ENCODE results near the gene XXYLT1.

Gene XXYLT1

DNA sequence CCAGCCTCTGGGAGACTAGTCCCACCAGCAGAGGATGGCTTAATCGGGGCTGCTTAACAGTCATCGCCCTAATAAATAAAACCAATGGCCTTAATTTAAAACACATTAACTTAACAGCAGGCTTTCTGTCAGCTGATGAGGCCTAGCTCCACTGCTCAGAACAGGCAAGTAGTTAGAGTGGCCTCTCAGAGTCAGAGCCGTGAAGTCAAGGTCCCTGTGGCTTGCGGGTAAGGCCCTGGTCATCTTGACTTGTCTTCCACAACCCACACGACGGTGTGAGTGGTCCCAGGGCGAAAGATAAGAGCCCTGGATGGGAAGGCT lies 11.8 kb downstream of the XXYLT1 start:
- H3K36me3 Mint-ChIP-seq, result peaks cover 3% of the 10 kb centered on the region
- peak overlapping the region; percentile 76 for H3K27ac Mint-ChIP-seq
- no peaks in the 10 kb centered on the region for H3K9me3 Mint-ChIP-seq (ENCODE audit: low read depth)
- H3K4me3 Mint-ChIP-seq, result peak overlapping the region; percentile 71
- H3K27me3 Mint-ChIP-seq, result no peaks in the 10 kb centered on the region
- peaks cover 17% of the 10 kb centered on the region for H3K4me1 Mint-ChIP-seq (ENCODE audit: low read depth)

DNA sequence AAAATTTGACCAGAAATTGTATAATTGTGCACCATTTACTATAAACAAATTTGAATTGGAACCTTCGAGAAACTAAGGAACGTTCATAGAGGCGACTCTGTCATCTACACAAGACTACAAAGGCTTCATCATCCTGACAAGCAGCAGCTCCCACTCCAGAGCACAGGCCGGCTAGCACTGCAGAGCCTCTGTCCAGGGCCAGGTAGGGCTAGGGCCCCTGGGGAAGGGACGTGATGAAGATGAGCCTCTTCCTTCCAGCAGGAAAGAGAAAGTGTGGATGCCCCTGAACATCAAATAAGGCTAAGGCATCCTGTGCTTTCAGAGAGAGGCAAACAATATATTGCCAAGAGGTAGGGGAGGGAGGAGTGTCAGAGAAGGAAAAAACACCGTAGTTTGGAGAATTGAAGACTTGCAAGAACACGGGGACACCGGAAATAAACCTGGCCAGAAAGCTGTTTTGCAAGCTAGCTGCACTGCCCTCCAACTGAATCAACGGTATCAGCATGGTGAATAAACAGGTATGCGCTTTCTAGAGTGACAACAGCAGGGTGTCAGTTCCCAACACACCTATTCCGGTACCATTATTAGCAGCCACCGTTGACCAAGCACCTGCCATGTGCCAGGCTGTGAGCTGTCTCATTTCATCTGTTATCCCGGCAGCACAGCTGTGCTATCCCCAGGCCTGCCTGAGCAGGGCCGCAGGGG lies 12.4 kb downstream of the XXYLT1 start:
- peaks cover 17% of the 10 kb centered on the region for H3K4me1 Mint-ChIP-seq (ENCODE audit: low read depth)
- no peaks in the 10 kb centered on the region for H3K9me3 Mint-ChIP-seq (ENCODE audit: low read depth)
- peaks cover 3% of the 10 kb centered on the region for H3K36me3 Mint-ChIP-seq
- peak overlapping the region; percentile 71 for H3K4me3 Mint-ChIP-seq
- peak overlapping the region; percentile 76 for H3K27ac Mint-ChIP-seq
- H3K27me3 Mint-ChIP-seq, result no peaks in the 10 kb centered on the region

DNA sequence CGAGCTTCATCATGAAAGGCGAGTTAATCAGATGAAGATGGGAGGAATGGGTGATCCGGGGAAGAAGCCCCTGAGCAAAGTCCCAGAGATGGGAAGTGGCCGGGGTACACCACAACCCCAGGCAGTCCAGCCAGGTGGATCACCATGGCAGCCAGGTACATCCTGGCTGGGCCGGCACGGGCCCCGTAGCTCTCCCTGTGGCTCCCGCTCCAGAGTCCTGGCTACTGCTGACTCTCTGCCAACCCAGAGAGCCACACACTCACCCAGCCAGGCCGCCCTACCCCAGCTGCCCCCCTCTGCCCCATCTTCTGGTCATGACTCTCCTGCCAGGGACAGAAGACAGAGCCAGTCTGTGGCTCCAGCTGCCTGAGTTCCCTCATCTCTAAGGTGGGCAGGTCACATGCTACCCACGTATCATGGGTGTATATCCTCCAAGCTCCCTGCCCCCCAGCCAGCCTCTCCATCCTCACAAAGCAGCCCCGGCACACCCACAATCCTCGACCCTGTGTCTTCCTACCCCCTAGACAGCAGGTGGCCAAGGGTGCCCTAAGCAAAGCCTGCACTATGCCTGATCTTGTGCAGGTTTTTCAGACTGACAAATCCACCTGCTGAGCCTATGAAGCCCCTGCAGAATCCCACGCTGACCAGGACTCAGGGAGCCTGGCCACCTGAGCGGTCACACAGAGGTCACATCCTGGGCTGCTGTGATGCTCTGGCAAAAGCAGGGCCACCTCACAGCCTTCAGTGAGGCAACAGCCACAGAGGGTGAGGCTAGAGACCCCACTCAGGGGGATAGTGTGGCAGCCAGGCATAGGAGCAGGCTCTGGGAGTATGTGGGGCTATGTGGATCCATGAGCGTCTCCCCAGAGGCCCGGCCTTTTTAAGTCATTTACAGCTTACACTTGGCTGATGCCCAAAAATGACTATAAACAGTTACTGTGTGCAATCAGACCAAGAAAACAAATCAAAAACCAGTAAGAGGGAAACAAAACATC lies 13.2 kb downstream of the XXYLT1 start:
- H3K27me3 Mint-ChIP-seq, result no peaks in the 10 kb centered on the region
- H3K4me1 Mint-ChIP-seq (ENCODE audit: low read depth), result peaks cover 17% of the 10 kb centered on the region
- H3K9me3 Mint-ChIP-seq (ENCODE audit: low read depth), result no peaks in the 10 kb centered on the region
- H3K4me3 Mint-ChIP-seq, result peak overlapping the region; percentile 71
- peaks cover 2% of the 10 kb centered on the region for H3K36me3 Mint-ChIP-seq
- H3K27ac Mint-ChIP-seq, result peak overlapping the region; percentile 76

DNA sequence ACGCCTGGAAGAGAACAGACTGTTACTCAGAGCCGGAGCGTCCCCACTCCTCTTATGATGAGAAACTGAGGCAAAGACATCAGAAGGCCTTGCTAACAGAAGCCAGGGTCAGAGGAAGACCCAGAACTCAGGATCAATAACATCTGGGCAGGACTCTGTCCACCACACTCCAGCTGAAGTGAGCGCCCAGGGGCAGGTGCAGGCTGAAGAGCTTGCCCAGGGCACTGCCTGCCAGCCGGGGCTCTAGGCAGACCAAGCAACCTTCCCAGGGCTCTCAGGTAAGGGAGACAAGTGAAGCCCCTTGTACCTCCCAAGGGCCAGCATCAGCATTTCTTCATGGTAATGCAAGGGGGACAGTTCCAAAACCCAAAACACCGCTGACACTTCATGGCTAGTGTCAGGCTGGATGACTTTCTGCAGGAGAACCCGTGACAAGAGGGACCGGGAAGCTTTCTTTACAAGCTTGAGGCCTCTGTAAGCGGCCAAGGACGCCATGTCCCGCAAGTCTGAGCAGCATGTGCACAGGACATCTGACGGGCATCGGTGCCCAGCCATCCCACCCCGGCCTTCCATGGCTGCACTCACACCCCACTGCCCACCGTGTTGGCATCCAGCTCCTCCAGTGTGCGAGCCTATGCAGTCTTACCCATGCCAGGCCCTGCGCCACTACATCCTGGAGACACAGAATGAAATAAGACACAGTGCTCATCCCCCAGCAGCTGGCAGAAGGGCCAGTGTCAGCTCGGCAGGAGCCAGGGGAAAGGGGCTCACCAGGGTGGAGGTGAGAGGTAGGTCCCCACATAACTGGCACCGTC lies 14.1 kb downstream of the XXYLT1 start:
- no peaks in the 10 kb centered on the region for H3K27me3 Mint-ChIP-seq
- H3K36me3 Mint-ChIP-seq, result no peaks in the 10 kb centered on the region
- no peak overlapping the region for H3K4me3 Mint-ChIP-seq
- H3K4me1 Mint-ChIP-seq (ENCODE audit: low read depth), result peaks cover 21% of the 10 kb centered on the region
- H3K9me3 Mint-ChIP-seq (ENCODE audit: low read depth), result no peaks in the 10 kb centered on the region
- H3K27ac Mint-ChIP-seq, result peak overlapping the region; percentile 46

DNA sequence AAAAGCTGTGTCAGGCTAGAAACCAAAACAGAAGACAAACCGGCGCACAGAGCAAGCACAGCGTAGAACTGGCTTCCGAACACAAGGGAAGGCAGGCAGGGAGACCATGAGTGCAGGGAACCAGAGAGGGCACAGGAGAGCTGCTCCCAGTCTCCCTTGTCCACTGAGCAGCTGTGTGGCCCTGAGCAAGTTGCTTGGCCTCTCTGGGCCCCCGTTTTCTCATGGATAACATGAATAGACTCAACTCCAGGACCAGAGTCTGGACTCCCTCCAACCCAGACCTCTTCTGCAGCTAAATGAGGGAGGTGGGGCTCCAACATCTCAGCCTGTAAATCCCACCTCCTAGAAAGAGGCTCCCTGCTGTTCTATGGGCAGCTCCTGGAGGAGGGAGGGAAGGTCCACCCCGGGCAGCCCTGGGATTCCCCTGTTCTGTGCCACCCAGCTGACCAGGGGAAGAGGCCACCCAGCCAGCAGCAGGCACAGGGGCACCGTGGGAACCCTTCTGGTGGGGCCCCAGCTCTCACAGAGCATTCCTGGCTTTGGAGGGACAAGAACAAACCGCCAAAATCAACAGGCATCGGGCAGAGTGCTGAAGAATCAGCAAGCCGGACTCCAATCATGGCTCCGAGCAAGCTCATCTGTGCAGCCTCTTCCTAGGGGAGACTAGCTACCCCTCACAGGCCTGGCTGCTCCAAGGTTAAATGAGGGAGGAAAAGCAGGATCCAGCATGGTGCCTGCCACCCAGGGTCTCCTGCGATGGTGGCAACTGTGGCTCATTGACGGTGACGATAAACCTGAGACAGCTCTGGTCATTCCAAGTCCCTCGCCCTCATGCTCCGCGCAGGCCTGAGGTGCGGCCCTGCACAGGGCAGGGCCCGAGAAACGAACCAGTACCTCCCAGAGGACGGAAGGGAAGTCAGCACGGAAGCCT lies 15.1 kb downstream of the XXYLT1 start:
- H3K36me3 Mint-ChIP-seq, result no peaks in the 10 kb centered on the region
- no peak overlapping the region for H3K27ac Mint-ChIP-seq
- no peaks in the 10 kb centered on the region for H3K9me3 Mint-ChIP-seq (ENCODE audit: low read depth)
- H3K27me3 Mint-ChIP-seq, result no peaks in the 10 kb centered on the region
- peaks cover 29% of the 10 kb centered on the region for H3K4me1 Mint-ChIP-seq (ENCODE audit: low read depth)
- no peak overlapping the region for H3K4me3 Mint-ChIP-seq

DNA sequence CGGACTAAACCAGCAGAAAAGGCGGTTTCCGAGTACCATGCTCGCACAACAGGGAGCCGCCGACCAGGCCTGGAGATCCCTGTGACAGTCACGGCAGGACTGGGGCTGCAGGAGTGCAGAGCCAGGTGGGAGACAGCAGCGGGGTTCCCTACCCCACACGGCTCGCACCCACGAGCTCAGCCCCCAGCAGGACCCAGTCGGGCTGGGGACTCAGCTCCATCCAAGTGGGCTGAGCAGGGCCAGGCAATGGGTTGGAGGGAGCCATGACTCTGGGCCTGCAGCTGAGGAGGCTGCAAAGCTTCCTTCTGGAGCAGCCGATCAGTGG lies 15.8 kb downstream of the XXYLT1 start:
- Mint-ChIP-seq H3K27ac (no peak overlapping the region), H3K27me3 (no peaks in the 10 kb centered on the region), H3K4me3 (no peak overlapping the region), H3K36me3 (no peaks in the 10 kb centered on the region), H3K4me1 (ENCODE audit: low read depth) (peaks cover 30% of the 10 kb centered on the region), H3K9me3 (ENCODE audit: low read depth) (no peaks in the 10 kb centered on the region)

DNA sequence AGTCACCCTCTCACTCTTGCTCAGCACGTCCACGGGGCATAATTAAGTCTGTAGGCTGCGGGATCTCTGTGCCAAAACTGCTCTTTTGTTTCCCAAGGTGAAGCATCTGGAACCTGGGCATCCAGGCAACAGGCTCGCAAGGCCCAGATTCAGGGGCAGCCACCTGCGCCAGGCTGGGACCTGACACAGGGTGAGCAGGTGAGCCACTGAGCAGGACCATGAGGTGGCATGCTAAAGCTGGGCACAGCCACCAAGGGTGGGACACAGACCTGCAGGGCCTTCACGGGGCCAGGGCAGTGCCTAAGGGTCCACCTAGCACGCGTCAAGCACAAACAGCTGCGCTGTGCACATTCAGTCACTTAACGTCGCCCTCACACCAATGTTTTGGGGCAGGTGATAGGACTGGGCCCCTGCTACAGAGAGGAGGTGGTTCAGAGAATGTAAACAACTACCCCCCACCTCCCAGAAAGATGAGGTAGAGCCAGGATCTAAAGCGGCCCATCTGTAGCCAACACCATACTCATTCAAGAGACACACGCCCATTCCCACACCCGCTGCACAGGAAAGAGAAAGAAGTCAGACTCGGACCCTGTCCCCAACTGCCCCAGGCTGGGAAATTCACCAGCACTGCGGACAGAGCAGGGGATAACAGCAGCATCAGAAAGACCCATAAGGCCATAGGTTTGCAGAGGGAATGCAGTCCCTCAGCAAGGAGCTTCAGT lies 16.3 kb downstream of the XXYLT1 start:
- H3K36me3 Mint-ChIP-seq, result no peaks in the 10 kb centered on the region

DNA sequence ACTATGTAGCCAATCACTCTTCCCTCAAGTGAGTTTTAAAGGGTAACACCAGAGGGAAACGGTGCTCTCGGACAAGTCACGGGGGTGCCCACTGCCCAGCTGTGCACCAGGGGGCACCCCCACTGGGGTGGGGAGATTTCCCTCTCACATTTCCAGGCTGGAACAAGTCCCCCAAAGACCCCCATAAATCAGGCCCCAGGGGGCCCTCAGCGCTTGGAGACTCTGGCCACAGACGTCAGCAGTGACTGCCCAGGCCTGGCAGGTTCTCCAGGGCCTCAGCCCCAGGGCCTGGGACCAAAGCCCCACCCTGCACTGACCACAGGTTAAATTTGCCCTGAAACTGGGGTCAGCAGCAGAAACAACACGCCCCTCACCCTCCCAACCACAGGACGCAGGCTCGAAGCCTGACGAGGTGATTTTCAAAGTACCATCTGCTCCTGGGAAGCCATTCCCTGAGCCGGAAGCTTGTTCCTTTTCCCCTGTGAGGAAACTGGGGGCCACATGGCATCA lies 17.0 kb downstream of the XXYLT1 start:
- no peak overlapping the region for H3K4me3 Mint-ChIP-seq
- no peaks in the 10 kb centered on the region for H3K36me3 Mint-ChIP-seq
- no peaks in the 10 kb centered on the region for H3K27me3 Mint-ChIP-seq
- H3K9me3 Mint-ChIP-seq (ENCODE audit: low read depth), result no peaks in the 10 kb centered on the region
- H3K27ac Mint-ChIP-seq, result no peak overlapping the region
- H3K4me1 Mint-ChIP-seq (ENCODE audit: low read depth), result peaks cover 30% of the 10 kb centered on the region

More for the DNA sequence above, 16.3 kb downstream of the XXYLT1 start:
- Mint-ChIP-seq H3K4me1 (ENCODE audit: low read depth) (peaks cover 31% of the 10 kb centered on the region), H3K27me3 (no peaks in the 10 kb centered on the region), H3K9me3 (ENCODE audit: low read depth) (no peaks in the 10 kb centered on the region), H3K4me3 (no peak overlapping the region), H3K27ac (no peak overlapping the region)

DNA sequence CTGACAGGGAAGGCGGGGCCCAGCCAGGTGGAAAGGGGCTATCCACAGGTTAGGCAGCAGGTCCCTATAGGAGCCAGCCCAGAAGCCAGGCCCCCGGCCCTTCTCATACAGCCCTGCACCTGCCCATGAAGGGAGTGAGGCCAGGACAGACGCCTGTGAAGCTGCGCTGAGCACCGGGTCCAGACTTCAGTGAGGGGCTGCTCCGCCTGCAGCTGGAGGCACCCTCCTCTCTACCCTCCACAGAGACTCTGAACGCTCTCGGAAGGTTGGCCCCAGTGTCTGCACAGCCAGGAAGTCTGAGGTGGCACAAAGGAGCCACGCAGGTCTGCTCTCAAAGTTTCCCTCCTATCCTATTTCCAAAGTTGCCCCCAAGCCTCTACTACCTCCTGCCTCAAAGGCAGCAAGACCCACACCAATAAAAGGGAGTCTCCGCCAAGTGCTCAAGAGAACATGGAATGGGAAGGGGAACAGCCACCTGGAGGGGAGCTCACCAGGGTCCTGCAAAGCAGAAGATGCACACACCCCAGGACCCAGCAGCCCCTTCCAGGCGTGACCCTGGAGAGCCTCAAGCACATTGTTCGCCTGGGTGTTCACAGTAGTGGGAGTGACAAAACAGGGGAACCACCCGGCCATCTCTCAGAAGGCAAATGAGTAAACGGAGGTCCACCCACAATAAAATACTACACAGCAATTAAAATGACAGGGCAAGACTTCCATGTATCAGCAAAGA lies 19.5 kb downstream of the XXYLT1 start:
- Mint-ChIP-seq H3K4me1 (ENCODE audit: low read depth) (peaks cover 25% of the 10 kb centered on the region), H3K36me3 (peaks cover 4% of the 10 kb centered on the region), H3K27ac (no peak overlapping the region), H3K9me3 (ENCODE audit: low read depth) (no peaks in the 10 kb centered on the region), H3K27me3 (no peaks in the 10 kb centered on the region), H3K4me3 (no peak overlapping the region)

DNA sequence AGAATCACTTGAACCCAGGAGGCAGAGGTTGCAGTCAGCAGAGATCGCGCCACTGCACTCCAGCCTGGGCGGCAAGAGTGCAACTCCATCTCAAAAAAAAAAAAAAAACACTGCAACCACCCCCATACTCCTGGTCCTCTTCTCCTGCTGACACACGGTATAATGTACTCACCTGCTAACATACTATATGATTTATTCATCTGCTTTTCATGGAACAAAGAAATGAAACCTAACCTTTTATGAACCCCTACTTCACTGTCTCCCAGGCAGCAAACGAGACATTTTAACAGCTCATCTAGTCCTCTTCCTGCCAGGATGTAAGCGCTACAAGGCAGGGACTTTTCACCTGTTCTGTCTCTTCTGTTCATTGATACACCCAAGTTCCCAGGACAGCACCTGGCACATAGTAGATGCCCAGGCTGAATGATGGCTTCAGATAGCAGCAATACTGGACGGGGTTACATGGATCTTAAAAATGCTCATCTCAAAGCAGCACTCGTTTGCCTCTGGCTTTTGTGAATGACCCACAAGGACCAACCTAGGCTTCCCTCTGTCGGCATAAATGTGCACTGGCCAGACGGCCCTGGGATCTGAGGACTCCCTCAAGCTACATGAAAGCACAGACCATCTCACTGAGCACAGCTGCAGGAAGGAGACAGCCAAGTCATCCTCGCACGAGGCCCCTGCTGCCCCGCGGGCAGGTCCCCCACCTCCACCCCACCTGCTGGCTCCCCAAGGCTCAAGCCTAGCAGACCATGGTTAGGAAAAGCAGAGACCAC lies 20.3 kb downstream of the XXYLT1 start:
- H3K9me3 Mint-ChIP-seq (ENCODE audit: low read depth), result no peaks in the 10 kb centered on the region
- H3K36me3 Mint-ChIP-seq, result peaks cover 10% of the 10 kb centered on the region
- H3K27me3 Mint-ChIP-seq, result no peaks in the 10 kb centered on the region
- H3K4me3 Mint-ChIP-seq, result no peak overlapping the region
- peaks cover 25% of the 10 kb centered on the region for H3K4me1 Mint-ChIP-seq (ENCODE audit: low read depth)
- H3K27ac Mint-ChIP-seq, result no peak overlapping the region

DNA sequence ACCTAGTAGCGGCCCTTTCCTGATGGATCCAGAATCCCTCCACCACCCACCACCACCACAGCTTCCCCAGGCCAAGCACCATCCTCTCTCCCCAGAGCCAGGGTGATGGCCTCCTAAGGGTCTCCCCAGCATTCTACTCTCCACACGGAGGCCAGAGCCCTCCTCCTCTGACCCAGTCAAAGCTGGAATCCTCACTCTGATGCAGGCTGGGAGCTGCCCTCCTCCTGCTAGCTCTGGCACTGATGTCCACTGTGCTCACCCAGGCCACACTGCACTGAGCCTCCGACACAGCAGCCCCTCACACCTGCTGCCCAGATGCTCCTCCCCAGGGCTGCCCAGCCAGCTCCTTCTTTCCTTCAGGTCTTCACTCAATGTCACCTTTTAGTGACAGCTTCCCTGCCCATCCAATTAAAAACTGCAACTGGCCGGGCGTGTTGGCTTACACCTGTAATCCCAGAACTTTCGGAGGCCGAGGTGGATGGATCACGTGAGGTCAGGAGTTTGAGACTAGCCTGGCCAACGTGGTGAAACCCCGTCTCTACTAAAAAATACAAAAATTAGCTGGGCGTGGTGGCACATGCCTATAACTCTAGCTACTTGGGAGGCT lies 21.0 kb downstream of the XXYLT1 start:
- H3K27me3 Mint-ChIP-seq, result no peaks in the 10 kb centered on the region
- peaks cover 10% of the 10 kb centered on the region for H3K36me3 Mint-ChIP-seq
- H3K4me1 Mint-ChIP-seq (ENCODE audit: low read depth), result peaks cover 25% of the 10 kb centered on the region
- no peak overlapping the region for H3K27ac Mint-ChIP-seq
- no peaks in the 10 kb centered on the region for H3K9me3 Mint-ChIP-seq (ENCODE audit: low read depth)
- no peak overlapping the region for H3K4me3 Mint-ChIP-seq

DNA sequence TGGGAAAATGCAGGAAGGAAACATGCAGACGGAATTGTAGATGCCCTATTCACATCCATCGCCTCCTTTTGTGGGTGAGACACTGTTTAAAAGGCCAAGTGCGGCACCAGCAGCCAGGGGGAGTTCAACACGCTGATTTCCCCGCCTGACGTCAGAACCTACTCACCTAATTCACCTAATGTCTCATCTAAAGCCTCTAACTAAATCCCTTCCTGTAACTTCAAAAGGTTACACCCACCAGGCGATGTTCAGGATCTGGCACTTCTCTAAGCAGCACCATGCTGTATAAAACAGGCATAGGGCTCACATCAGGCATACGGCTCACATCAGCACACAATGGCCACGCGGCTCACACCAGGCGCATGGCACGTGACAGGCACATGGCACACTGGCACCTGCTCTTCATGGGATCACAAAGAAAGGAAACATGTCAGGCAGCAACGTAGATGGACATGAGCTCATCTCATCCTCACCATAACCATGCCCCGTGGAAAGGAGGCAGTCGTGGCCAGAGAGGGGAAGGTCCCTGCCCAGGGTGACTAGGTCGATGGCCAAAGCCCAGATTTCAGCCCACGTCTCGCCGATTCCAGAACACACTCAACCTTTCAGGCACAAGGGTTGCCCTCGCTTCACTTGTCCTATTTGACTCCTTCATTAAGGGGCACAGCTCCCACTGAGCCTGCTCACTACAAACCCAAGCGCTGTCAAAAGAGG lies 21.7 kb downstream of the XXYLT1 start:
- Mint-ChIP-seq H3K9me3 (ENCODE audit: low read depth) (no peaks in the 10 kb centered on the region), H3K4me1 (ENCODE audit: low read depth) (peaks cover 24% of the 10 kb centered on the region), H3K36me3 (peaks cover 10% of the 10 kb centered on the region), H3K27ac (no peak overlapping the region), H3K4me3 (no peak overlapping the region), H3K27me3 (no peaks in the 10 kb centered on the region)
